Suppressor macrophage treated with lipopolysaccharide for 1 hour (primary cell): ENCODE measurements around the gene NFASC.

ENCODE experiments used
- DNase-seq, 3 donors: peaks; one replicate each; pipeline ENCODE4 v3.0.0-alpha.2; 2020 to 2022

The NFASC gene

DNA sequence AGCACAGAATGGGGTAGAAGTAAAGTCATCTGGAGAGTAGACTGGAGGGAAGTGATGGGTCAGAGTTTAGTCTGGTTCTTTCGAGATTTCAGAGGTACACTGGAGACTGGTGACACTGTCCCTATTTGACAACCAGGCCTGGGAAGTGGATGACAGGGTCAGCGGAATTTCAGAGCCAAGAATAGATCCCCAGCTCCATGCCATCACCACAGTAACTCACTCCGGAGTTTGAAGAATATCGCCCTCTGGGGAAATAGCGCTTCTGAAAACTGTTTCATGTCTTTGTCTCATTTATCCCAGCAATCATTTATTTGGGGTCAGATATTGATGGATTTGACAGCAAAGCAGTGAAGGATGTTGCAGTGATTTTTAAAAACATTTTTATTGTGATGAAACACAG, 7.6 kb upstream of the NFASC start:
- no peak for DNase-seq

DNA sequence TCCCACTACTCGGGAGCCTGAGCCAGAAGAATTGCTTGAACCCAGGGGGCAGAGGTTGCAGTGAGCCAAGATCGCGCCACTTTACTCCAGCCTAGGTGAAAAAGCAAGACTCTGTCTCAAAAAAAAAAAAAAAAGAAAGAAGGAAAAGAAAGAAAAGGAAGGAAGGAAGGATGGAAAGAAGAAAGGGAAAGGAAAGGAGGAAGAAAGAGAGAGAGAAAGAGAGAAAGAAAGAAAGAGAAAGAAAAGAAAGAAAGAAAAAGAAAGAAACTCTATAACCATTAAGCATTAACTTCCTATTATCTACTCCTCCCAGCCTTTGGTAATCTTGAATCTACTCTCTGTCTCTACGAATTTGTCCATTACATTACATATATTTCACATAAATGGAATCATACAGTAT, 6.9 kb upstream of the NFASC start:
- DNase-seq: no peak

DNA sequence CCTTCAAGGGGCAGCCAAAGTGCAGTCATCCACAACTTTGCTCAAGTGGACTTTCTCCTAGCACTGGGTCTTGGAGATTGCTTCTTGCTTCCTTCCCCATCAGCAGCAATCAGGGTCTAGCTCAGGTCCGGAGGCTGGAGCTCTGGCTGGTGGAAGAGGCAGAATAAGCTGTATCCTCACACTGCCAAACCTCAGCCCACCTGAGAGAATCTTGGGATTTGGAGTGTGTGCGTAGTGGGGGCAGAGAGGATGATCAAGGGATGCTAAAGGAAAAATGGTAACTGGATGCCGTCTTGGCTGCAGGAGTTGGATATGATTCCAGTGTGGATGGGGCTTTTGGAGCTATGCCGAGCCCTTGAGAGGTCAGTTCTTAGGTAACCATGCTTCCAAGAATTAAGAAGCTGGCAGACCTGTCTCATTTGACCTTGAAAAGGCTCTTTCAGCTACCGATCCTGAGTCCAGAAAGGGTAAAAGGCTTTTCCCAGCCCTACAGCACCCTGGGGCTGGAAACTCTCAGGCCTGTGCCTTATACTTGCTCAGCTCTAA, 4.5 kb upstream of the NFASC start:
- DNase-seq: no peak

DNA sequence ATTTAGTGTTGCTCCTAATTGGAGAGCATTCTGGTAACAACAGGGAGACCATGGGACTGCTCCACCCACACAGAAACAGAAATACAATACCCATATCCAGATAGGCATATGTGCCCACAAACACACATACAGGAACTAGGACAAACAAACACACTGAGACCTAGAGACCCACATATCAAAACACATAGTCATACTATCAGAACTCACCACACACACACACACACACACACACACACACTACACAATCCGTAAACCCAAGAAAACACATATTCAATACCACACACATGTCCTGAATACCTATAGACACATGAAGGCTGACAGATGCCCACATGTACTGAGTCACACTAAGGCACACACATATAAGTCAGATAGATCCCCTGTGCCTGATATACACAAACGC, 3.5 kb upstream of the NFASC start:
- DNase-seq: no peak

DNA sequence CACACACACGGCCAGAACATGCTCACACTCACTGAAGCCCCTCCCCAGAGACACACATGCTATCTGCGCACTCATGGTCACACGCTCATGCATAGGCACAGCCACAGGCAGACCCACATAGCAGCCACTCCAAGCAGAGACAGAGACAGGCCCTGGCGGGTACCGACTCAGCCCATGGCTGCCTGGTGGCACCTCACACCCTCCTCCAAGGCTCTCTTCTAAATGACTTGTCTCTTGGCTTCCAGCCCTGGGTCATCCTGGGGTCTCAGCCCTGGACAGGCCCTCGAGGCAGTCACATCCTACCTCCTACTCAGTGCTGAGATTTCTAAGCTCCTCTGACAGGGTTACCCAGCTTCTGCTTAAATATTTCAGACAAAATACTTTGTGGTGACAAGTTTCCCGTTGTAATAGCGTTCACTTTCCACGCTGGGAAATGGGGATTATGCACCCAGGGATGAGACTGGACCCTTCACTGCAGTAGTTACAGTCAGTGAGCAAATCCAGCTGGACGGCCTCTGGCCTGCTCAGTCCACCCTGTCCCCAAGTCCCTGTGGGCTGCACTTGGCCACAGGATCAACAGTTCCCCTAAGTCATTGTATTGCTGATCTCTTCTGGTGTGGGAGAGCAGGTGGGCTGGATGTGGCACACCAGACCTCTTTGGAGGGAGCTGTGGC, 2.9 kb upstream of the NFASC start:
- no peak for DNase-seq

DNA sequence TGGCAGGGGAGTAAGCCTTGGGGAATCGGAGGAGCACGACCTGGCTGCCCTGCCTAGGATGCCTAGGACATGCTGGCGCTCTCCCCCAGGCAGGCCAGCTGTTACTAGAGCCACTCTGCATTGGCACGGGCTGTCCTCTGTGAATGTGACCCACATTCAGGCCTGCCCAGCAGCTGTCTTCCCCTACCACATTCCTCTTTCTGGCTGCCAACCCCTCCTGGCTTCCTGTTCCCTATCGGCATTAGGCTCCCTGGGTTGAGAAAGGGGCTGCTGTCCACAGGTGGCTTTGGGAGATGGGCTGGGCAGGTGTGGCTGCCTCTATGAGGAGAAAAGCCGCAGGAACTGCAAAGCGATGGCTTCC, 2.3 kb upstream of the NFASC start:
- no peak for DNase-seq

DNA sequence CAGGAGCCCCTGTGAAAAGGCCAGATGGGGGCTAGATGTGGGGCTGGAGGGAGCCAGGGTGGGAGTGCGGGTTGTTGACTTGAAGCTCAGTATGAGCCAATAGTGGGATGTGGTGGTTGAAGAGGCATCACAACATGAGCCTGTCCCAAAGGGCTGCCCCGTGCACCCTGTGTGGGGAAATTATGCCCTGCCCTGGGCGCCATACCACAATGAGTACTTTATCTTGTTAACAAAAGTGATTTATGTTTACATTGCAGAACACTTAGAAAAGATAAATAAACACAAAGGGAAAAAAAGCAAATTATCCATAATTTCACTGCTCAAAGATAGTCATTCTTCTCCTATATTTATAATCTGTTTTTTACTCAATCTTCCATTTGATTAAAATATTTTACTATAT, 1.6 kb upstream of the NFASC start:
- no peak for DNase-seq

DNA sequence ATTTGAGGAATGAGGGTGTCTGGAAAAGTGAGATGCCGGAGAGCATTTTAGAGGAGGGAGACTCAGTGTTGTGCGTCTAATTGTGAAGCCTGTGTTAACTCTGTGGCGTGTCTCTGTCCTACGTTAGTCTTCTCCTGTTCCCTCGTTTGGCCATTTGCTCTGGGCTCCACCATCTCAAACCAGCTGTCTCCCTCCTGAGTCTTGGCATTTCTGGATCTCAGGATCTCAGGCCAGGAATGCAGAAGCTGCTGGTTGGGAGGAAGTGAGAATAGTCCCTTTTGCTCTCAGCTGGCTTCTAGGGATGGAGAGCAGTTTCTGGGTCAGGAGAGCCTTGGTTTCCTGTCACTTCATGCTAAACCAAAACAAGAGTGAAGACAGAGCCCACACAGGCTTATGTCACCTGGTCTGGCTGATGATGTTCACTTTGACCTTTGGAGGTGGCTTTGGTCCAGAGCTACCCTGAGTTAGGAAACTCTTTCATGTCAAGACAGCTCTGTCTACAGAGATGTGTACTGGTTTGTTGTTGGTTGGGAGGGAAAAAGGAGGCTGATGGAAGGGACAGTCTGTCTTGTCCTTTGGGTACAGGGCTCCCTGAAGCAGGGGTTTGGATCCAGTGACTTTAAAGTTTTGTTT, 859 bp downstream of the NFASC start:
- DNase-seq: no peak

DNA sequence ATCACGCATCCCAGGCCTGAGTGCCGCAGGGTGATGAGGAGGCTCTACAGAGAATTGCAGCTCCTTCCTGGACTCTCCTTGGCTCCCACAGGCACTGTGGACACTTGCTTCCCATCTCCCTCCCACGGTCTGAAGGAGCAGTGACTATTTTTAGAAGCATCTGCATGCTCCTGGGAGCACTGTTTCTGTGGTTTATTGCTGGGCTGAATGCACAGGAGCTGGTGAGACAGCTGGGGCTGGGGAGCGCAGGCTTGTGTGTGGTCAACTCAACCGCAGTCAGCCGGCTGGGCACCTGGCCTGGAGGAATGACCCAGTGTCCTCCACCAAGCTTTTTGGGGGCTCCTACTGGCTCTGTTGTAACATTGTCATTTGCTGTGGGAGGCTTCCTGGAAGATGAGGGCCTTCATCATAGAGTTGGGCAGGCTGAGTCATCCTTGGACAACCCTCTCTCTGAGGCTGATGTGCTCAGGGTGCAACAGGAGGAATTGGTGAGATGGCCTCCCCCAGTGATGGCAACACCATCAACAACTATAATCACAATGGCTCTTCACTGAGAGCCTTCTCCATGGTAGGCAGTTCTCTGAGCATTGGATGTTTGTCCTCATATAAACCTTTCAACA, 1.7 kb downstream of the NFASC start:
- no peak for DNase-seq

DNA sequence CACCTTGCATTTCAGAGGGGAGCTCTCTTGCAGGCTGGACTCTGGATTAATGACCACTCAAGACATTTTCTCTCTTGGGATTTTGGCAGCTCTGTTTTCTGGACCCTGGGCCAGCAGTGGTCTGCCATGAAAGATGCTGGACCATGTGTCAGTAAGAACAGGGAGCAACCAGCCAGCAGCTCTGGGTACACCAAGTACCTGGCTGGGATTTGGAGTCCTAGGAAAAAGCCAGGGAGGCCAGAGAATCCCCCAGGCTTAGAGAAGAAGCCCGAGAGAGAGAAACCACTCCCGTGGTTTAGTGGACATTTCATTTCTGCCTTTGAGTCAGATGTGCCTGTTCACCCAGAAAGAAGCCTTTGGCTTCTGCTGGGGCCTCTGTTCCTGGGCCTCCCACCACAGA, 2.5 kb downstream of the NFASC start:
- no peak for DNase-seq

DNA sequence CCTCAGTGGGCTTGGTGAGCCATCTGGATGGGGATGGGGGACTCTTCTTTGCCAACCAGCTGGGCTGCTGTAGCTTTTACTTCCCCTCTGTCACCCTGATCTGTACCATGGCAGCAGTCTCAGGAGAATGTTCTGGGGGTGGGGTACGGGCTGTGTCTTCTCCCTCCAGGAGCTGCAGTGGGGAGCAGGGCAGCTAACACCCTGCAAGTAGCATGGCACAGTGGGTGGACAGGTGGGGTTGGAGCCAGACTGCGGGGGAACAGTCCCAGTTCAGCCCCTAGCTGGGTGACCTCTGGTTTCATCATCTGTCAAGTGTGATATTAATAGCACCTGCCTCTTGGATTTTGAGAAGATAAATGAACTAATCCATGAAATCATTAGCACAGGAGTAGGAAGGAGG, 3.1 kb downstream of the NFASC start:
- DNase-seq: no peak

DNA sequence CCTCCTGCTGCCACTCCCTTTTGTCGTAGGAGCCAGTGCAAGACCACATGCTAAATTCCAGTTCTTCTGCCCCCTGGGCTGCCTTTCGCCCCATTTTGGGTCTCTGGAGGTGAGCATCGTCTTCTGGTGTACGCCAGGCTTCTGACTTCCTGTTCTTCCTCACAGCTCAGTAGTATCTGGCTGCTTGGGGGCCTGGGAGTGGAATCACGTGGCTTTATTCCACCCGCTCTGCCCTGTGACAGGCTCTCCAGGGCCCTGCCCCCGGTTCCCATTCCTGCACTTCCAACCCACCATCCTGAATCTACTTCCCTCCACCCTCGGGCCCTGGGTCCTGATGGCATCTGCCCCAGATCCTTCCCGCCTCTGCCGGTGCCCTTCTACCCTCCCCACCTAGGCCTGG, 3.6 kb downstream of the NFASC start:
- DNase-seq: no peak

DNA sequence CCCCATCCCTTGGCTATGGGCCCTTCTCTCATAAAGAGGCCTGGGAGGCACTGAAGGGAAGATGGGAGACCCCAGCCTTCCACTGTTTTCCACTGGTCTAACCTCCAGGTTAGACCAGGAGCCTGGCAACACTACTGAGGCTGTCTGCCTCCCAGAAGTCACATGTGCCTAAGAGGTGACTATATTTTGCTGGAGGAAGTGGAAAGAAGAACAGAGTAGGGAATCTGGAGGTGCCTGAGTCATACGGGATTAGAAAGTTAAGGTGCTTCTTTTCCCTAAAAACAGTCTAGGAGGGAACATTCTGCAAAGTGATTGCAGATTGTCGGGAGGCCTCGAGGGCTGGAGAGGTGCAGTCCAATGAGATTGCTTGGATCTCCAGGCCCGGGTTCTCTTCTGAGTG, 4.6 kb downstream of the NFASC start:
- no peak for DNase-seq

DNA sequence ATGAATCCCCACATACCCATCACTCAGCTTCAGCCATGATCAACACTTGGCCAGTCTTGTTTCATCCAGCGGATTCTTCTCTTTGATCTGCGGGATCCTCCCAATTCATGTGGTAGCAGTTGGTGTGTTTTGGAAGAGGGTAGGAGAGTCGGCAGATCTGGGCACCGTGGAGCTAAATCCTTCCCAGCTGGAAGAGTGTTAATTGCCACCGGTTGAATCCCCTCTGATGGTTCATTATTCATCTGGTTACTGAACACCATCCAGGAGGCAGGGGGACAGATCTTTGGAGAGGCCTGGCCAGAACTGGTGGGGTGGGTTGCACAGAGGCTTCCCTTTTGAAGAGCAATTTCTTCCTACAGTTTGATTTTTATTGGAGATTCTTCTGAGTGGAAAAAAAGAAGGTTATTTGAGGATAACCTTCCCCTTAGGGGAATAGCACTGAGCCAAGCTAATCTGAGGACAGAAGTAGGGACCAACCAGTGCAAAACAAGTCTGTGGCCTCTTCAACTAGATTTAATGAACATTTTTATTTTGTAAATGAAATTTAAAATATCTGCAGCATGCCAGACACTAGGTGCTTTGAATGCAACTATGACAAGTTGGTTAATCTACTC, 8.1 kb downstream of the NFASC start:
- no peak for DNase-seq

DNA sequence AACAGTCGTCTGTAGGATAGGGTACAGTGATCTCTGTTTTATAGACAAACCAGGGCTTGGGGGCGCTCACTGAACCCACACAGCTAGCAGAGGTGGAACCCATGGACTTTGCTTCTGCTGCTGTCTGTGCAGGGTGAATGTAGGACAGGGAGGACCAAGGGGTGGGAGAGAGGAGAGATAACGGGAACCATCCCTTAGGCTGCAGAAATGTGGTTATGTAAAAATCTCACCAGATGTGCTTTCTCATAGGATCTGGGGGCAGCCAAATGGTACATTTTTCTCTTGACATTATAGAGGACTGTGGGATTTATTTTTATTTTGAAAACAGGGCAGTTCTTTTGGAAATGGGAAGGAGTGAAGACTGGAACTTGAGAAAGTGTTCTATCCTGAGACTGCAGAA, 8.7 kb downstream of the NFASC start:
- DNase-seq: no peak

DNA sequence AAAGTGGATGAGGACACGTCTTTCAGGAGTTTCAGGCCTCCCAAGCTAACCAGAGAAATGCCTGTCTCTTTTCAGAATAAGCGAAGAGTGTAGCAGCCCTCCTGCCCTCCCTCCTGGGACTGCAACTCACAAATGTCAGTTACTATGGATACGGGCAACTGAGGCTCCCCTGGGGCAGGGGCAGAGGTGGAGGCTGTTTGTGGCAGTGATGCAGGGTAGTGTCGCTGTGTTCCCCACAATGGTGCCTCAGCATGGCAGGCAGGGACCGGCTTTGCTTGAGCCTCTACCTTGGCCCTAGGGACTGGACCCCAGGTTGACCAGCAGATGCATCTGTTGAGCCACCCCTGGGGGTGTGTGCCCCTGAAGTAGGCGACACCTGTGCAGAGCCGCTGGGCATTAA, 10.2 kb downstream of the NFASC start:
- no peak for DNase-seq

DNA sequence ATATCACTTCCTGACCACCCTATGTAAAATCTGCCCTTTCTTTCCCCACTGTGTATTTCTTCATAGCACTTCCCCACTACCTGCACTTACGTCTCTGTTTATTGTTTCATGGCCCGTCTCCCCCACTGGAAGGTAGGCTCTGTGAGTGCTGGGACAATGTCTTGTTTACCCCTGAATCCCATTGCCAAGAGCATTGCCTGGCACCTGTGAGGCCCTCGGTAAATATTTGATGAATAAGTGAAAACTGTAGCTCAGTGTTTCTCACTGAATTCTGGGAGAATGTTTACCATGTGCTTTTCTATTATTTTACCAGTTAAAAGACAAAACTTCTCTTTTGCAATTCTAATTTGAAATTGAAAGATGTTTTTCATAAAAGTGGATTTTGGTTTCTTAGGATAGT, 11.8 kb downstream of the NFASC start:
- DNase-seq: no peak

DNA sequence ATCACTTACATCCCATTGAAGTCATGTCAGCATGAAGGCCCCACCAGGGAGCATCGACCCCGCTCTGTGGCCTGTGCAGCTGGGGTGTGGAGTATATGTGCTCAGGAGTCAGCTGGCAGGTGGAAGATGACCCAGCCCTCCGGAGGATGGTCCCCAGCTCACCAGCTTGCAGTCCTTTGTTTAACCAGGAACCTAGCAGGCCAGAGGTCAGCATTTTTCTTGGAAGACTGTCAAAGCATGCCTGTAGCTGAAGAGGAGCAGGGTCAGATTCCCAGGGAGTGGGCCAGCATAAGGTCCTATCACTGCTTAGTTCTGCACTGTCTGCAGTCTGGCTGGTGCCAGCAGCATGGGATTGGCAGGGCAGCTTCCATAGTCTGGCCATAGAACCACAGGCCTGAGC, 12.7 kb downstream of the NFASC start:
- no peak for DNase-seq

DNA sequence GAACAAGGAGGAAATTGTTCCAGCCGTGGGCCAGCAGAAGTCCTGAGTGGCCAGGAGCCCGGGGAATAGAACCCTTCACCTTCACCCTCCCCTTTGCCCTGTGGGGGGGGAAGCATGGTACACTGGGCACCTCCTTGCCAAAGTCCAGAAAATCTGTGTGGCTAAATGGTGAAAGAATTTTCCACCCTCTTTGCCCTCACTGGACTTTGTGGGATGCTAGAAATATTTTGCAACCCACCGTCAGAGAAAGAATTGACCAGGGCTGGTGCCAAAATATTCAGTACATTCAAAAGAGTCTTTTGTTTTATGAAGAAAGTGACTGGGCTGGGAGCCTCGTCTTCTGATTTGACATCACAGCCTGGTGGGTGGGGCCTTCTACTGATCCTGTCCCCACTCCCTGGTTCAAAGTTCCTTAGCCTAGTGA, 14.6 kb downstream of the NFASC start:
- no peak for DNase-seq

DNA sequence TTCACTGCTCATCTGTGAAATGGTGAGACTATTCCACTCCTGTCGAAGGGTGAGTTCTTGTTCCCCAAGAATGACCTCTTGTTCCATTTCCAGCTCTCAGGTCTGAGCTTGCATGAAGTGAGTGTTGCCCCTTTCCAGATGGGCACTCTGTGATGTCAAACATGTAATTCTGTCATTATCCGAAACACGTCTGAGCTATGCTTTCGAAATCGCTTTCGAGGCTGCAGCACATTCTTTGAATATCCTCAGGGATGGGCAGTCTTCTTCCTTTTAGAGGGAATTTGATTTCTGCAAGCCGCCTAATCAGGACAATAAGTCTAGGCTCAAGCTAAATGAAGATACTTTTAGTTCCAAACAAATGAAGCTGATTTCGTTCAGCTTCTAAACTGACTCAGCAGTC, 15.1 kb downstream of the NFASC start:
- DNase-seq: no peak

DNA sequence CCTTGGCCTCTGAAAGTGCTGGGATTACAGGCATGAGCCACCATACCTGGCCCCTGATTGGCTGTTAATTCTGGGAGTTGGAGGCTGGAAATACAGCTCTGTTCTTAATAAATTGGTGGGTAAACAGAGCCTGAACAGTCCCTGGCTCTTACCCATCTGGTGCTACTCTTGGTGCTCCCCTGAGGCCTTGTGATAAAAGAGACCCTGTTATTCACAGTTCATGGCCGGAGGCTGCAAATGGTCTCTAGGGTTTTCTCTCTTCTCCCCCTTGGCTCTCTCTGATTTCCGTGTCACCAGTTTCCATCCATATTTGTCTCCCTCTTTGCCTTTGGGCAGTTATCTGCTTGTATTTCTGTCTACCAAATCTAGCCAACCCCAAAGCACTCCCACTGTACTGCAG, 17.2 kb downstream of the NFASC start:
- no peak for DNase-seq

DNA sequence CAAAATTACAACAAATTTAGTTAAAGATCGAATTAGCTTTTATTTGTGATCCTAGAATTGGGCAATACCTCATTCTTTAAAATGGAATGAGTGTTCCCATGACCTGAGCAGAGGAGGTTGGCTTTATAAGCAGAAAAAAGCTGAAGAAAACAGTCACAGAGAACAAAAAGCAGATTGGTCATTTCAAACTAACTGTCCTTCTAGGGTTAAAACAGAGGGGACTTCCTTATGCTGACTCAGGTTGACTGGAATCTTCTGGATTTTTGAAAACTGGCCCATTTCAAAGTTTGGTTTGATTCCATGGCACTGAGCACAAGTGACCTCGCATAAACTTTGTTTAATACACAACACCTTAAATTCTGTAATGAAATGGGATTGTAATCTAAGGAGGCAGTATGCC, 17.6 kb downstream of the NFASC start:
- no peak for DNase-seq

DNA sequence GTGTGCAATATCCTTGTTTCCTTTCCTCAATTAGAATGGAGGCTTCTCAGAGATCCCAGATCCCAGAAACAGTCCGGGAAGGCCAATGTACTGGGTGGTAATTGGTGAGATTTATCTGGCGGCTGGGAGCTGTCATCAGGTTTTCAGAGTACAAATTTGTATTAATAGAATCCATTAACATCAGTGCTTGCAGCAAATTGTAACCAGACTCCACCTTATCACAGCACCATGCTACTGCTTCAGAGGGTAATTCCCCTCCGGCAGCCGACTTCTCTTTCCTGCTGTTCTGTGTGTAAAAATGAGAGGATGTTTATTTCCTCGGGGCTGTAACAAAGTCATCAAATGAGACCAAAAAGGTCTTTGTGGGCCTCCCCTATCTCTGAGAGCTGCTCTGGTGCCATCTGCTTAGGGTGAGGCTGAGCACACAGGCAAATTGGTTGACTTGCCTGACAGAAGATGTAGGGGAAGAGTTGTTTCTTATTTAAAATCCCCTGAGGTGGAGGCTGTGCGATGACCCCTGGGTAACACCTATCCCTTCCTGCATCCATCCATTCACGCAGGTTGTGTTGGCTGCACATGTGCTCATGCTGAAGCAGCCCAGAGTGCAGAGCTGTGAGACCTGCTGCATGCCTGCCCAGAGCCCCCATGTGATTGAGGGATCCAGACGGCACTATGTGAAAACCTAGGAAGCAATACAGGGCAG, 19.2 kb downstream of the NFASC start:
- DNase-seq: no peak

DNA sequence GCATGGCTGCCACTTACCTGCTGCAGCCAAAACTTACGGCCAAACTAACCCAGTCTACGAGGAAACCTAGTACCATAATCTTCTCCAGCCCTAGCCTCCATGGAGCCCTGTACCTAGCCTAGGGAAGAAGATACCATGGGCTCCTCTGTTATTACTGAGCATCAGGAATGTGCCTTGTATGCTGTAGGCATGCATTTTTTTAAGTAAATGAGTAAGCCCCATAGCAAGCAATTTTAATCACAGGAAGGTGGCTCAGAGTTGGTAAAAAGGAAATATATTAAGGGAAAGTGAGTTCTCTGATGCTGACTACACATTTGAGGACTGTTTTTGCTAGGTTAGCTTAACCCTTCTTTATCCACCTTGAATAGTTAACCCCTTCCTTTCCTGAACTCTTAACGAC, 21.2 kb downstream of the NFASC start:
- DNase-seq: no peak
